Activated naive CD4-positive, alpha-beta T cell treated with anti-CD3 and anti-CD28 coated beads, Interleukin-2, amount 10 ng/mL, durations not matched to agents 7 days and 5 days (primary cell): ENCODE data around the gene FMN2.

Experiments
- CTCF ChIA-PET: fragments of 350-600 bp; sonication (Branson Sonifier 250); formaldehyde crosslinking; loops from one replicate; lab custom pipeline; 2021; ENCODE audit warnings: antibody characterized with exemption; lab: Charles Lee
- DNase-seq: peaks from one replicate; pipeline ENCODE4 v3.0.0-alpha.2; 2020
- H3K27ac Mint-ChIP-seq: one replicate; pipeline ENCODE4 v1.8.0; 2021; ENCODE audit warnings: mild to moderate bottlenecking, moderate library complexity, mixed read lengths
- H3K27me3 Mint-ChIP-seq: one replicate; pipeline ENCODE4 v1.8.0; 2021; ENCODE audit warnings: mild to moderate bottlenecking, mixed read lengths
- H3K36me3 Mint-ChIP-seq: one replicate; pipeline ENCODE4 v1.8.0; 2021; ENCODE audit warnings: mixed read lengths
- H3K4me1 Mint-ChIP-seq: one replicate; pipeline ENCODE4 v1.8.0; 2021; ENCODE audit warnings: mixed read lengths
- H3K4me3 Mint-ChIP-seq: one replicate; pipeline ENCODE4 v1.8.0; 2021; ENCODE audit warnings: mild to moderate bottlenecking, moderate library complexity, mixed read lengths
- H3K9me3 Mint-ChIP-seq: one replicate; pipeline ENCODE4 v1.8.0; 2021; ENCODE audit warnings: mixed read lengths

Gene FMN2

GRCh38 chr1:240212556-240212955 lies 120.9 kb downstream of the FMN2 start:
- Mint-ChIP-seq H3K27me3 (no peaks in the 10 kb centered on the region), H3K27ac (no peak overlapping the region), H3K4me3 (no peak overlapping the region), H3K36me3 (no peaks in the 10 kb centered on the region), H3K9me3 (peaks cover 4% of the 10 kb centered on the region), H3K4me1 (no peaks in the 10 kb centered on the region)
- CTCF ChIA-PET = interaction anchor here (0.7 kb wide), 1 partner anchor 92 kb away, joined by 3 read pairs; no protein-coding TSS in a partner anchor
- DNase-seq = no peak

GRCh38 chr1:240217403-240217802 lies 125.7 kb downstream of the FMN2 start:
- Mint-ChIP-seq H3K27ac (no peak overlapping the region), H3K4me1 (no peaks in the 10 kb centered on the region), H3K9me3 (peaks cover 7% of the 10 kb centered on the region), H3K4me3 (no peak overlapping the region), H3K36me3 (no peaks in the 10 kb centered on the region), H3K27me3 (no peaks in the 10 kb centered on the region)
- CTCF ChIA-PET = no interaction called here
- no peak for DNase-seq

GRCh38 chr1:240219104-240219503 lies 127.4 kb downstream of the FMN2 start:
- CTCF ChIA-PET = no interaction called here
- H3K9me3 Mint-ChIP-seq = peaks cover 9% of the 10 kb centered on the region
- H3K36me3 Mint-ChIP-seq = no peaks in the 10 kb centered on the region
- no peaks in the 10 kb centered on the region for H3K27me3 Mint-ChIP-seq
- DNase-seq = no peak
- H3K4me3 Mint-ChIP-seq = no peak overlapping the region
- H3K27ac Mint-ChIP-seq = no peak overlapping the region
- no peaks in the 10 kb centered on the region for H3K4me1 Mint-ChIP-seq

- Mint-ChIP-seq H3K4me3 (no peak overlapping the region), H3K36me3 (no peaks in the 10 kb centered on the region), H3K9me3 (peaks cover 16% of the 10 kb centered on the region), H3K27me3 (no peaks in the 10 kb centered on the region), H3K4me1 (no peaks in the 10 kb centered on the region), H3K27ac (no peak overlapping the region)
- CTCF ChIA-PET = no interaction called here
- DNase-seq = no peak
Measured at GRCh38 chr1:240226102-240226501, 134.4 kb downstream of the FMN2 start.

GRCh38 chr1:240230816-240231215 lies 139.1 kb downstream of the FMN2 start:
- H3K9me3 Mint-ChIP-seq = peaks cover 2% of the 10 kb centered on the region

GRCh38 chr1:240232530-240232929 lies 140.8 kb downstream of the FMN2 start:
- H3K27me3 Mint-ChIP-seq = no peaks in the 10 kb centered on the region

More at GRCh38 chr1:240230816-240231215, 139.1 kb downstream of the FMN2 start:
- Mint-ChIP-seq H3K36me3 (no peaks in the 10 kb centered on the region), H3K4me3 (no peak overlapping the region), H3K4me1 (no peaks in the 10 kb centered on the region), H3K27me3 (no peaks in the 10 kb centered on the region), H3K27ac (no peak overlapping the region)
- no peak for DNase-seq
- CTCF ChIA-PET = no interaction called here

GRCh38 chr1:240234485-240235210 lies 143.0 kb downstream of the FMN2 start:
- H3K27me3 Mint-ChIP-seq = no peaks in the 10 kb centered on the region

More at GRCh38 chr1:240232530-240232929, 140.8 kb downstream of the FMN2 start:
- no peak overlapping the region for H3K27ac Mint-ChIP-seq
- no peaks in the 10 kb centered on the region for H3K36me3 Mint-ChIP-seq
- no peak for DNase-seq
- H3K4me3 Mint-ChIP-seq = no peak overlapping the region
- H3K4me1 Mint-ChIP-seq = no peaks in the 10 kb centered on the region
- CTCF ChIA-PET = no interaction called here
- no peaks in the 10 kb centered on the region for H3K9me3 Mint-ChIP-seq

GRCh38 chr1:240235521-240236288 lies 144.0 kb downstream of the FMN2 start:
- CTCF ChIA-PET = no interaction called here
- H3K4me3 Mint-ChIP-seq = no peak overlapping the region

More at GRCh38 chr1:240234485-240235210, 143.0 kb downstream of the FMN2 start:
- DNase-seq = no peak
- Mint-ChIP-seq H3K27ac (no peak overlapping the region), H3K4me3 (no peak overlapping the region), H3K36me3 (no peaks in the 10 kb centered on the region), H3K9me3 (no peaks in the 10 kb centered on the region), H3K4me1 (no peaks in the 10 kb centered on the region)
- CTCF ChIA-PET = no interaction called here

GRCh38 chr1:240237305-240237721 lies 145.6 kb downstream of the FMN2 start:
- no peak overlapping the region for H3K27ac Mint-ChIP-seq
- no peak for DNase-seq
- H3K9me3 Mint-ChIP-seq = no peaks in the 10 kb centered on the region
- CTCF ChIA-PET = interaction anchor here (0.8 kb wide), 1 partner anchor 86 kb away, joined by 3 read pairs; no protein-coding TSS in a partner anchor
- H3K36me3 Mint-ChIP-seq = no peaks in the 10 kb centered on the region
- H3K4me1 Mint-ChIP-seq = no peaks in the 10 kb centered on the region
- no peaks in the 10 kb centered on the region for H3K27me3 Mint-ChIP-seq
- H3K4me3 Mint-ChIP-seq = no peak overlapping the region

More at GRCh38 chr1:240235521-240236288, 144.0 kb downstream of the FMN2 start:
- no peak overlapping the region for H3K27ac Mint-ChIP-seq
- H3K27me3 Mint-ChIP-seq = no peaks in the 10 kb centered on the region
- no peaks in the 10 kb centered on the region for H3K4me1 Mint-ChIP-seq
- H3K9me3 Mint-ChIP-seq = no peaks in the 10 kb centered on the region
- H3K36me3 Mint-ChIP-seq = no peaks in the 10 kb centered on the region
- no peak for DNase-seq

GRCh38 chr1:240239309-240239708 lies 147.6 kb downstream of the FMN2 start:
- no peak overlapping the region for H3K4me3 Mint-ChIP-seq
- H3K27me3 Mint-ChIP-seq = no peaks in the 10 kb centered on the region
- CTCF ChIA-PET = no interaction called here

GRCh38 chr1:240241278-240241677 lies 149.6 kb downstream of the FMN2 start:
- Mint-ChIP-seq H3K9me3 (no peaks in the 10 kb centered on the region), H3K27ac (no peak overlapping the region), H3K4me3 (no peak overlapping the region), H3K27me3 (no peaks in the 10 kb centered on the region), H3K36me3 (no peaks in the 10 kb centered on the region), H3K4me1 (no peaks in the 10 kb centered on the region)
- DNase-seq = no peak
- CTCF ChIA-PET = no interaction called here

More at GRCh38 chr1:240239309-240239708, 147.6 kb downstream of the FMN2 start:
- DNase-seq = no peak
- H3K36me3 Mint-ChIP-seq = no peaks in the 10 kb centered on the region
- no peak overlapping the region for H3K27ac Mint-ChIP-seq
- H3K9me3 Mint-ChIP-seq = no peaks in the 10 kb centered on the region
- no peaks in the 10 kb centered on the region for H3K4me1 Mint-ChIP-seq

- H3K9me3 Mint-ChIP-seq = no peaks in the 10 kb centered on the region
- H3K4me3 Mint-ChIP-seq = no peak overlapping the region
- no peaks in the 10 kb centered on the region for H3K36me3 Mint-ChIP-seq
- H3K27me3 Mint-ChIP-seq = no peaks in the 10 kb centered on the region
- H3K4me1 Mint-ChIP-seq = no peaks in the 10 kb centered on the region
- CTCF ChIA-PET = no interaction called here
- no peak overlapping the region for H3K27ac Mint-ChIP-seq
- DNase-seq = no peak
Measured at GRCh38 chr1:240242601-240243144, 151.0 kb downstream of the FMN2 start.

- no peaks in the 10 kb centered on the region for H3K27me3 Mint-ChIP-seq
- H3K9me3 Mint-ChIP-seq = no peaks in the 10 kb centered on the region
- H3K4me3 Mint-ChIP-seq = no peak overlapping the region
- DNase-seq = no peak
- no peak overlapping the region for H3K27ac Mint-ChIP-seq
- CTCF ChIA-PET = no interaction called here
- H3K36me3 Mint-ChIP-seq = no peaks in the 10 kb centered on the region
- no peaks in the 10 kb centered on the region for H3K4me1 Mint-ChIP-seq
Measured at GRCh38 chr1:240244968-240245628, 153.4 kb downstream of the FMN2 start.

GRCh38 chr1:240245629-240246020 lies 153.9 kb downstream of the FMN2 start:
- H3K36me3 Mint-ChIP-seq = no peaks in the 10 kb centered on the region
- H3K4me1 Mint-ChIP-seq = no peaks in the 10 kb centered on the region
- no peaks in the 10 kb centered on the region for H3K9me3 Mint-ChIP-seq
- no peak for DNase-seq
- H3K4me3 Mint-ChIP-seq = no peak overlapping the region
- CTCF ChIA-PET = no interaction called here
- no peaks in the 10 kb centered on the region for H3K27me3 Mint-ChIP-seq
- no peak overlapping the region for H3K27ac Mint-ChIP-seq
